Activated T-helper 17 cell treated with anti-CD3 and anti-CD28 coated beads, Interleukin-2, amount 50 U/mL, for 72 hours (primary cell): ENCODE results near the gene SRP14. TPM values are rescaled to one million over a fixed set of nuclear protein-coding genes. Genes with fewer than 3 reads are reported as not detected.
A peak's percentile ranks its signal among the peaks of the same experiment; 100 is the strongest.
"Not testable (repeated sequence)": the region's sequence is repeated elsewhere in the genome, so short reads cannot be mapped to it uniquely, and the experiment has no call there.

Experiments
- ATAC-seq: fragments of 150-1000 bp; cut with Tn5 transposase; replicated peaks from 2 replicates; pipeline ENCODE4 v1.10.0; 2021; ENCODE audit warnings: mild to moderate bottlenecking, moderate library complexity
- H3K27ac Mint-ChIP-seq: one replicate; pipeline ENCODE4 v1.8.0; 2022; ENCODE audit warnings: mixed read lengths
- H3K27me3 Mint-ChIP-seq: one replicate; pipeline ENCODE4 v1.8.0; 2022; ENCODE audit warnings: mixed read lengths
- H3K36me3 Mint-ChIP-seq: one replicate; pipeline ENCODE4 v1.8.0; 2022; ENCODE audit warnings: low read depth, mild to moderate bottlenecking, mixed read lengths
- H3K4me1 Mint-ChIP-seq: one replicate; pipeline ENCODE4 v1.8.0; 2022; ENCODE audit warnings: mixed read lengths
- H3K4me3 Mint-ChIP-seq: one replicate; pipeline ENCODE4 v1.8.0; 2022; ENCODE audit warnings: mild to moderate bottlenecking, mixed read lengths
- H3K9me3 Mint-ChIP-seq: one replicate; pipeline ENCODE4 v1.8.0; 2022; ENCODE audit warnings: mixed read lengths
- total RNA-seq, 2 donors: library from RNA; stranded (reverse); gene quantifications; one replicate each; pipeline ENCODE4 v1.2.3, GENCODE V29; 2022

The SRP14 gene
- total RNA-seq, 2 donors from 2014 or later, result 121 to 140 TPM

DNA sequence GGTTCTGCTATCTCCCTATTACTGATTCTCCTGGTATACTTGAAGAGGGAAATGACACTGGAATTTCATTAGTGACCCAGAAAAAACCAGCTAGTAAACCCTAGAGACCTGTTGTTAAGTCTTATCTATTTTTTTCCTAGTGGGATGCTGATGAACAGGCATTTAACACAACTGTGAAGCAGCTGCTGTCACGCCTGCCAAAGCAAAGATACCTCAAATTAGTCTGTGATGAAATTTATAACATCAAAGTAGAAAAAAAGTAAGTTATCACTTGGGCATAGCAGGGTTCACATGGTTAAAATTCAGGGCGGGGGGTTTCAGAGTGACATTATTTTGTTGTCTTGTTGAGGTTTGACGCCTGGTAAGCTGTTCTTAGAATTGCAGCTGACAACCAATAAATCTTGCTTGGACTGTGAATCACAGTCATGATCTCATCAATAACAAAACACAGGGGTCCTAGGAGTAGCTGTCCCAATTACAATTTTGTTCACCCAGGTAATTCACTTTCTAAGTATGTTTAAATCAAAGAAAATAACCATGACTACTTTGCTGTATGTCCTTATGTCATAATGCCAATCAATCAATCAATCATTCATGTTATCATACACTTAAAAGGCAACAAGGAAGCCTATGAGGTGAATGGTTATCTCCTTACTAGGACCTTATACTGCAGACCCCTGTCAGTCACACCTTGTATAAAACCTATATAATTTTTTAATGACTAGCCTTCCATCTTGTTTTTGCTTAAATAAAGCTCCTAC, 4.6 kb downstream of the SRP14 start:
- H3K27ac Mint-ChIP-seq, result peak overlapping the region; percentile 20
- ATAC-seq, result no peak

DNA sequence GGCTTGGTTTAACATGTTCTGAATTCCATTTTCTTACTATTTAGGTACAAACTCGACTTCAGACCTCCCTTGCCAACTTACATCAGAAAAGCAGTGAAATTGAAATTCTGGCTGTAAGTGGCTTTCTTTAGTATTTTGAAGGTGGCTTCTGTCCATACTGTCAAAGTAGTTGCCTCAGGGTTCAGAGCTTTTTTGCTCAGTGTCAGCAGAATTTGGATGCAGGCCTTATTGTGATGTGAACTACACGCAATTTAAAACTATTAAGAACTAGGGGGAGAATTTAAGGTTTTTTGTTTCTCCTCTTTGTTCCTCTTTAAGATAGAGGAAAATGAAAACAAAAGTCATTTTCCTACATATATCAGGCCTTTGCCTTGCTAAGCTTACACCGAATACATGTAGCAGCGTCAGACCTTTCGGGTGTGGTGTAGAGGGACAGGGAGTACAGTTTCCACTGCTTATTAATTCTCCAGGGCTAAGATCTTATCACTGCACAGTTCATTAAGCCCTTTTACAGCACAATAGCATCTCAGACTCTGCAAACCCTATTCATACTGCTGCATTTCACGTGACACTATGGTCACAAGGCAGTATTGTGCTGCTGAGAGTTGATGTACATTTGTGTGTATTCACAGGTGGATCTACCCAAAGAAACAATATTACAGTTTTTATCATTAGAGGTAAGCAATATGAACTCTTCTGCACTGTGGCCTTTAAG, 6.7 kb downstream of the SRP14 start:
- Mint-ChIP-seq H3K4me3 (no peak overlapping the region), H3K9me3 (no peaks in the 10 kb centered on the region), H3K4me1 (peaks cover 18% of the 10 kb centered on the region), H3K27ac (no peak overlapping the region), H3K27me3 (no peaks in the 10 kb centered on the region), H3K36me3 (peaks cover 91% of the 10 kb centered on the region)
- ATAC-seq, result no peak

More for the DNA sequence above, 4.6 kb downstream of the SRP14 start:
- Mint-ChIP-seq H3K27me3 (no peaks in the 10 kb centered on the region), H3K4me1 (peaks cover 25% of the 10 kb centered on the region), H3K9me3 (no peaks in the 10 kb centered on the region), H3K4me3 (no peak overlapping the region), H3K36me3 (peaks cover 100% of the 10 kb centered on the region)

DNA sequence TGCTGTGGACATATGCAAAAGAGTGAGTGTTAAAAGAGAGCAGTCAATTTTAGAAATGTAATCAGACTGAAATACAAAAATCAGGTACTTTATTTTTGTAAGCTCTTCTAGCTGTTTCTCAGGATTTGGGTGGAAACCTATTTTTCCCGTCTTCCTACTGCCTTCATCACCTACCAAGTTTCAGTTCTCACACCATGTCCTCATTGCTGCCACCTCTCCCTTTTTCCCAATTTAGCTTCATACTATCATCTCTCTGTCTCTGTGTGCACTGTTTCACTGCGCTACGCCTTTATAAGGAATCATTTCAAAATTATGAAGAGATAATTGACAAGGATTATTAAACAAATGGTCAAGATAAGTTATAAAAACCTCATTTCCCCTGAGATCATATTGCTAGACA, 7.7 kb downstream of the SRP14 start:
- H3K27ac Mint-ChIP-seq, result no peak overlapping the region
- ATAC-seq, result no peak
- no peaks in the 10 kb centered on the region for H3K27me3 Mint-ChIP-seq
- H3K36me3 Mint-ChIP-seq, result peaks cover 86% of the 10 kb centered on the region
- H3K9me3 Mint-ChIP-seq, result no peaks in the 10 kb centered on the region
- H3K4me3 Mint-ChIP-seq, result no peak overlapping the region
- peaks cover 9% of the 10 kb centered on the region for H3K4me1 Mint-ChIP-seq

DNA sequence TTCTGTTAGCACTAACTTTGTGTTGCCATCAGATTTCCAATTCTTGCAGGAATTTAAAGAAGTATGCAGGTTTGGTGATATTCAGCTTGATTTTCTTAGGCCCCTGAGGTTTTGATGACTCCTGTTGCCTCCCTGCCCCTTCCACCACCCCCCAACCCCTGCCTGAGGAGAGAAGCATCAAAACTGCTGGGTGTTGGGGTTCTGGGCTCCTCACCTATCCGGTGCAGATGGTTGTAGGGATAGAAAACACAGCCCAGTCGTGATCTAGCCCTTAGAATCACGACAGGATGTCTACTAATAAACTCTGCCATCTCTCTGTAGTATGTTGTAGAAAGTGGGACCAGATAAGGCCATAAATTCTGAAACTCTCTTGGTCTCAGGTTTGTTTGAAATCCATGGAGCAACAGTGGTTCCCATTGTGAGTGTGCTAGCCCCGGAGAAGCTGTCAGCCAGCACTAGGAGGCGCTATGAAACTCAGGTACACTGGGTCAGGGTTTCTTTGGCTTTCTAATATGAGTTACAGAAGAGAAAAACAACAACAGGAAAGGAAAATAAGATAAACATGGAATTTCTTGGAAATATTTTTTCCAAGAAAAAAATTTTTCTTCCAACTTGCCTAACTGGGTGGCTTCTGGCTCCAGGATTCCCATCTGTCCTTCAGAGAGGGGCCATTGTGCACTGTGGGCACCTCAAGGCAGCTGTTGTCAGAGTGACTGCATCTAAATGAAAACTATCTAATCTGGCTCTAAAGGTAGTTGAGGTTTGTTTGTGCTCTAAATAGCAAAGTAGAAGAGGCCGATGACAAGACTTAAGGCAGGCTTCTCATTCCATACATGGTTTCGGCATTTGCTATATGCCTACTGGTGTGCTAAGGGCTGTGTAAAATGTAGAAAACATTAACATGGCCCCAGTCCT, 8.7 kb downstream of the SRP14 start:
- Mint-ChIP-seq H3K4me3 (no peak overlapping the region), H3K27ac (no peak overlapping the region), H3K9me3 (no peaks in the 10 kb centered on the region), H3K27me3 (no peaks in the 10 kb centered on the region), H3K36me3 (peaks cover 86% of the 10 kb centered on the region), H3K4me1 (peaks cover 9% of the 10 kb centered on the region)
- peak; percentile 35 for ATAC-seq

DNA sequence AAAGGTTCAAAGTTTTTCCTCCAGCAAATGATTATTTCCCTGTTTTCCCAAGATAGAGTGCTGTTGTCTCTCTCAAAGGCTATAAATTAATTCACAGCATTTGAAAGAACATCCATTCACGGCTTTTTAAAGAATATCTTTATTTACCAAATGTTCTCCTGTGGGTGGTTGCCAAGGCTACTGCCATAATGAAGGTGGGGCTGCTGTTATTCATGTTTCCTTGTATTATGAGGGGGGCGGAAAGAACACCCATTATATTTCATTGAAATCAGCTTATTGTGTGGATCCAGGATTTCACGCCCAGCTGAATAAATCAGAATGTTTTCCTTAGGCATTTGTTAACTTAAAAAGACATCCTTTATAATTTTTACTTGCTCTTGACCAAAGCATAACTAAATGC, 10.1 kb downstream of the SRP14 start:
- H3K27ac Mint-ChIP-seq, result no peak overlapping the region
- H3K27me3 Mint-ChIP-seq, result no peaks in the 10 kb centered on the region
- H3K36me3 Mint-ChIP-seq, result peaks cover 84% of the 10 kb centered on the region
- H3K9me3 Mint-ChIP-seq, result no peaks in the 10 kb centered on the region
- ATAC-seq, result no peak
- no peak overlapping the region for H3K4me3 Mint-ChIP-seq
- H3K4me1 Mint-ChIP-seq, result no peaks in the 10 kb centered on the region

DNA sequence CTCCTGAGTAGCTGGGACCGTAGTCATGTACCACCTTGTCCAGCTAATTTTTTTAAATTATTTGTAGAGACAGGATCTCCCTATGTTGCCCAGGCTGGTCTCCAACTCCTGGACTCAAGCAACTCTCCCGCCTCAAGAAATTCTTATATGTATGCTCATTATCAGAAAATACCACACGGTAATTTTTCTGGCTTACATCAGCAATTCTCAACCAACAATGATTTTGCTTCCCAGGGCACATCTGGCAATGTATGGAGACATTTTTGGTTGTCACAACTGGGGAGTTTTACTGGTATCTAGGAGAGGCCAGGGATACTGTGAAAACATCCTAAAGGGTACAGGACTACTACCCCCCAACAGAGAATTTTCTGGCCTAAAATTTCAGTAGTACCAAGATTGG, 10.8 kb downstream of the SRP14 start:
- no peak overlapping the region for H3K27ac Mint-ChIP-seq
- peaks cover 84% of the 10 kb centered on the region for H3K36me3 Mint-ChIP-seq
- H3K4me3 Mint-ChIP-seq, result no peak overlapping the region
- H3K9me3 Mint-ChIP-seq, result no peaks in the 10 kb centered on the region
- ATAC-seq, result no peak
- H3K27me3 Mint-ChIP-seq, result no peaks in the 10 kb centered on the region
- no peaks in the 10 kb centered on the region for H3K4me1 Mint-ChIP-seq

DNA sequence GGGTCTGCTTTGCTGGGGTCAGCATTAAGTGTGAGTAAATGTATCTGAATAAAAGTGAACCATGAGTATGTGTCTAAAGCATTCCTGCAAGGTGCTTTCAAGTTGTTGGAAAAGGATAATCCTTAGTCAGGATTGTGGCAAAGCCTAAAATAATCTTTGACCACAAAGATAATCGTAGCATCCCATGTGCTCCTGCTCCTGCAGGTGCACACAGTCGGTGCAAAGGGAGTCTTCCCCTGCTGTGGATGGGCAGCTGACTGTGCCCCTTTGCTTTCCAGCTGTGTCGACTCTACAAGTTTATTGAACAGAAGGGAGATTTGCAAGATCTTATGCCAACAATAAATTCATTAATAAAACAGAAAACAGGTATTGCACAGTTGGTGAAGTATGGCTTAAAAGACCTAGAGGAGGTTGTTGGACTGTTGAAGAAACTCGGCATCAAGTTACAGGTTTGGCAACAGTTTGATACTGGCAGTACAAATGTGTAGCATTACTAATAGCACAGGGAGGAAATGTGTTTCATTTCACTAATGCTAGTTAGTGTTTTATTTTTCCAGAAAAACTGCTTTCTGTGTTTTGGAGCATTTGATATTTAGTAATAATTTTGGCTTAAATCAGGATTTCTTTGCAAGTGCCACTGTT, 22.6 kb downstream of the SRP14 start:
- no peak for ATAC-seq
- H3K27ac Mint-ChIP-seq, result no peak overlapping the region
- H3K27me3 Mint-ChIP-seq, result no peaks in the 10 kb centered on the region
- H3K9me3 Mint-ChIP-seq, result peaks cover 7% of the 10 kb centered on the region
- H3K4me1 Mint-ChIP-seq, result no peaks in the 10 kb centered on the region
- H3K36me3 Mint-ChIP-seq, result peaks cover 81% of the 10 kb centered on the region
- no peak overlapping the region for H3K4me3 Mint-ChIP-seq

DNA sequence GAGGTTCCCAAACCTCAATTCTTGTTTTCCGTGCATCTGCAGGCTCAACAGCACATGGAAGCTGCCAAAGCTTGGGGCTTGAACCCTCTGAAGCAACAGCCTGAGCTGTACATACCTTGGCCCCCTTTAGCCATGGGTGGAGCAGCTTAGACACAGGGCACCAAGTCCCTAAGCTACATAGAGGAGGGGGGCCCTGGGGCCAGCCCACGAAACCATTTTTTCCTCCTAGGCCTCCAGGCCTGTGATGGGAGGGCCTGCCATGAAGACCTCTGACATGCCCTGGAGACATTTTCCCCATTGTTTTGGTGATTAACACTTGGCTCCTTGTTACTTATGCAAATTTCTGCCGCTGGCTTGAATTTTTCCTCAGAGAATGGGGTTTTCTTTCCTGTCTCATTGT, 24.6 kb downstream of the SRP14 start:
- Mint-ChIP-seq H3K27me3 (no peaks in the 10 kb centered on the region), H3K4me1 (no peaks in the 10 kb centered on the region), H3K9me3 (peaks cover 7% of the 10 kb centered on the region), H3K36me3 (peaks cover 70% of the 10 kb centered on the region), H3K4me3 (no peak overlapping the region), H3K27ac (no peak overlapping the region)
- no peak for ATAC-seq

DNA sequence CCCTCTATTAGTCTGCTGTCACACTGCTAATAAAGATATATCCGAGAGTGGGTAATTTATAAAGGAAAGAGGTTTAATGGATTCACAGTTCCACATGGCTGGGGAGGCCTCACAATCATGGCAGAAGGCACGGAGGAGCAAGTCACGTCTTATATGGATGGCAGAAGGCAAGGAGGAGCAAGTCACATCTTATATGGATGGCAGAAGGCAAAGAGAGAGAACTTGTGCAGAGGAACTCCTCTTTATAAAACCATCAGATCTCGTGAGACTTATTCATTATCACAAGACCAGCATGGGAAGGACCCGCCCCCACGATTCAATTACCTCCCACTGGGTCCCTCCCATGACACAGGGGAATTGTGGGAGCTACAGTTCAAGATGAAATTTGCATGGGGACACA, 25.6 kb downstream of the SRP14 start:
- not testable (repeated sequence) for H3K4me1 Mint-ChIP-seq, H3K27ac Mint-ChIP-seq
- peaks cover 68% of the 10 kb centered on the region for H3K36me3 Mint-ChIP-seq

DNA sequence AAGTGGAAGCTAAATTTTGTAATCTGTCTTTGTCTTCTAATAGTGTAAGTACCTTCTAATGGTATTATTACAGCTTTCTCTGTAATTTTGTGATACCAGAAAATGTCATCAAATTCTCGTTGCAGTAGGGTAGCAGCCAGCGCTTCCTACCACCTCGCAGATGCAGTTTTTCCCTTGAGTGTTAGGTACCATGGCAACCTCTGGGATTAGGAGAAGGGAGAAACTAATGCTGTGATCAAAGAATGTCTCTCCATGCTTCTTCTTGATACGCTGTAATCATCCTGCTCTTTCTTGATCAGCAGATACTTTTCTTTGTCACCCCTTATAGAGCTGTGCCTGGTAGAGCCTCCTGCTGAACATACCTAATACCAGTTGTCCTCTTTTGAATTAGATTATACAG, 27.7 kb downstream of the SRP14 start:
- Mint-ChIP-seq H3K9me3 (peaks cover 7% of the 10 kb centered on the region), H3K4me3 (no peak overlapping the region), H3K36me3 (peaks cover 80% of the 10 kb centered on the region), H3K27ac (no peak overlapping the region), H3K27me3 (no peaks in the 10 kb centered on the region), H3K4me1 (no peaks in the 10 kb centered on the region)
- ATAC-seq, result no peak

More for the DNA sequence above, 25.6 kb downstream of the SRP14 start:
- not testable (repeated sequence) for ATAC-seq, H3K4me3 Mint-ChIP-seq, H3K9me3 Mint-ChIP-seq, H3K27me3 Mint-ChIP-seq

DNA sequence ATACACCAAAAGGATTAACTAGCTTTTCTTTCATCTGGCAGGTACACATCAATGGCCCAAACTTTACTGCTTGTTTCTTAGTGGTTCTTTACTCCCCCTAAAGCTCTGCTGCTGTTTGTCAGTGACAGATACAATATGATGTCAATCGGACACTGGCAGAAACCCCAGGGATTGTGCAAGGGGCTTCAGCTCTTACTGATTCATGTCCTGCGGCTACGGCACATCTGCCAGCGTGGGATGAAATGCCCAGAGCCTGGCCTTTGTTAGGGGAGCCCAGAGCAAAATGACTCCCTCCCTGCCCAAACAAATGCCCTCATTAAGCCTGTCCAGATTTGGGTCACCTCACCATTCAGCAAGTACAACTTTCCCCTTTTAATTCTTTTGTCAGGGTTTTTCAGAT, 28.3 kb downstream of the SRP14 start:
- H3K27ac Mint-ChIP-seq, result no peak overlapping the region

DNA sequence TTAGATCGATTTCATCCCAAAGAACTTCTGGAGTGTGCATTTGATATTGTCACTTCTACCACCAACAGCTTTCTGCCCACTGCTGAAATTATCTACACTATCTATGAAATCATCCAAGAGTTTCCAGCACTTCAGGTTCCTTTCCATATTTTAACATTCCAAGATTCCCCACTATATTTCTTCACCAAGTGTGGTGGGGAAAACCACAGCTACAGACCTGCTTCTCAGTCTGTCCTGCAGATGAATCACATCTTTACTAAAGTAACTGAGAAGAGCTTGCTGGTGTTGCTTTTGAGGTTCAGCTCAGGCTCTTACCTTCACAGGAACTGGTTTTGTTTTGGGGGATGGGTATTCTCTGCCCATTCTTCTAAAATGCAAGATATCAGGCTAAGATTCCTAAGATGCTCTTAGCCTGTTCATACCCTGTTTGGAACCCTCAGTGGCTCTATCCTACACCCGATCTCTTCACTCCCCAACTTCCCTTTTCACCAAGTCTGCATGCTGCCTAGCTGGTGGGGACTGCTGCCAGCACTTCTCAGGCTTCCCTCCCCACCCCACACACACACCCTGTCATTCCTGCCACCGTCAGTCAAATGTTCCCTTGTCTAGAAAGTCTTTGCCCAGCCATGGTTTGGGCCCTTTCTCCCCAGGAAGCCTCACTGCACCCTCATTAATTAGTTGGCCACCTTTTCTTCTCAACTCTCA, 30.8 kb downstream of the SRP14 start:
- Mint-ChIP-seq H3K27me3 (no peaks in the 10 kb centered on the region), H3K4me3 (no peak overlapping the region), H3K36me3 (peaks cover 76% of the 10 kb centered on the region), H3K9me3 (no peaks in the 10 kb centered on the region), H3K4me1 (no peaks in the 10 kb centered on the region), H3K27ac (no peak overlapping the region)
- no peak for ATAC-seq

More for the DNA sequence above, 28.3 kb downstream of the SRP14 start:
- H3K36me3 Mint-ChIP-seq, result peaks cover 80% of the 10 kb centered on the region
- ATAC-seq, result no peak
- no peaks in the 10 kb centered on the region for H3K4me1 Mint-ChIP-seq
- peaks cover 7% of the 10 kb centered on the region for H3K9me3 Mint-ChIP-seq
- H3K4me3 Mint-ChIP-seq, result no peak overlapping the region
- no peaks in the 10 kb centered on the region for H3K27me3 Mint-ChIP-seq

DNA sequence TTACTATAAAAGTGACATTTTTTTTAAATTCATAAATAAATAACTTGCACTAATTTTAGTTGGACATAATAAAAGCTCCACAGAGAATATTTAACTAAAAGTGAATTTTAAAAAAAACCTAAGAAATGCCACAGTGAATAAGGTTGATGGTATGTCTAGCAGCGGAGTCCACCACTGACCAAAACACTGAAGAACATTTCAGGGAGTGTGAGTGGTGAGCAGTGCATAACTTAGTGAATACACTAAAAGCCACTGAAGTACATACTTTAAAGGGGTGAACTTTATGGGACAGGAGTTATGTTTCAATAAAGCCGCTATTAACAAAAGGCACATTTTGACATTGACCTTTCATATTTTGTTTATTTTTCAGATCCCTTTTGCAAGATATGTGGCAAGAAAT, 32.3 kb downstream of the SRP14 start:
- no peak overlapping the region for H3K27ac Mint-ChIP-seq
- ATAC-seq, result no peak

DNA sequence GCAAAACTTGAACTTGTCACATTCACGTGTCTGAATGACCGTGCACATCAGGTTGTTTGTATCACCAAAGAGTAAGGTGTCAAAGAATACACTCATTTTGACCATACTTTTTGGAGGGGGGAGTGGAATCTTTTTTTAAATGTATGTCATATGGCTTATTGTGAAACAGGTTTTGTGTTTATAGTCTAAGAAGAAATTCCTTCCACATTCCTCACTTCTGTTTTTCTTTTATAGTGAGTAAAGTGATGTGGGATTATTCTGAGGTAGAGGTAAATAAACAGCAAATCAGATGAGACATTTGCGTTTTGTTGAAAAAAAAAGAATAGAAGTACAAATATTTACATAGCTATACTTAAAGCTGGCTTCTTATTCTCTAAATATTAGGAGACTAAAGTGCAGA, 33.0 kb downstream of the SRP14 start:
- Mint-ChIP-seq H3K27me3 (no peaks in the 10 kb centered on the region), H3K4me1 (no peaks in the 10 kb centered on the region), H3K9me3 (no peaks in the 10 kb centered on the region), H3K27ac (no peak overlapping the region), H3K4me3 (no peak overlapping the region), H3K36me3 (peaks cover 70% of the 10 kb centered on the region)
- no peak for ATAC-seq

More for the DNA sequence above, 32.3 kb downstream of the SRP14 start:
- no peak overlapping the region for H3K4me3 Mint-ChIP-seq
- peaks cover 70% of the 10 kb centered on the region for H3K36me3 Mint-ChIP-seq
- no peaks in the 10 kb centered on the region for H3K9me3 Mint-ChIP-seq
- H3K27me3 Mint-ChIP-seq, result no peaks in the 10 kb centered on the region
- no peaks in the 10 kb centered on the region for H3K4me1 Mint-ChIP-seq
